Renal cortex interstitium (tissue), 15 donors: ENCODE measurements around the gene CLSTN1. TPM values are rescaled to one million over a fixed set of nuclear protein-coding genes. Genes with fewer than 3 reads are reported as not detected.
A peak's percentile ranks its signal among the peaks of the same experiment; 100 is the strongest.

Source experiments
- DNase-seq, 11 donors: peaks; one replicate each; pipeline ENCODE4 v3.0.0-alpha.2; 2013; ENCODE audit warnings: low read depth in 9 of 11, low spot score in 4 of 11; ENCODE audit errors: extremely low read depth in 1 of 11
- long read RNA-seq, 16 experiments: transcript quantifications; one replicate each; lab custom pipeline, GENCODE V29; 2026
- polyA plus RNA-seq, 3 donors: library from polyadenylated mRNA; unstranded; fragments of 120-200 nt; gene quantifications; one replicate each; pipeline ENCODE4 v1.2.1, GENCODE V29; 2013; ENCODE audit not compliant: insufficient read length in 3 of 3

The CLSTN1 gene
- 100 to 1,000 TPM; 133 to 166 (median 157) TPM for polyA plus RNA-seq
- long read RNA-seq, donor 1, full-length matches to known transcripts, result 4 of 11 reads
- long read RNA-seq, donor 1, partial matches to known transcripts, result 7 of 11 reads
- long read RNA-seq, donor 1, other reads (novel, unspliced or antisense), result 0 of 11 reads
- long read RNA-seq, donor 2, full-length matches to known transcripts, result 10 of 27 reads
- long read RNA-seq, donor 2, partial matches to known transcripts, result 17 of 27 reads
- long read RNA-seq, donor 2, other reads (novel, unspliced or antisense), result 0 of 27 reads
- long read RNA-seq, donor 3, full-length matches to known transcripts, result 12 of 79 reads
- long read RNA-seq, donor 3, partial matches to known transcripts, result 67 of 79 reads
- long read RNA-seq, donor 3, other reads (novel, unspliced or antisense), result 0 of 79 reads
- long read RNA-seq, donor 4, full-length matches to known transcripts, result 5 of 59 reads
- long read RNA-seq, donor 4, partial matches to known transcripts, result 54 of 59 reads
- long read RNA-seq, donor 4, other reads (novel, unspliced or antisense), result 0 of 59 reads
- long read RNA-seq, donor 5, result 0 reads
- long read RNA-seq, donor 6, full-length matches to known transcripts, result 6 of 25 reads
- long read RNA-seq, donor 6, partial matches to known transcripts, result 10 of 25 reads
- long read RNA-seq, donor 6, other reads (novel, unspliced or antisense), result 9 of 25 reads
- long read RNA-seq, donor 7, full-length matches to known transcripts, result 10 of 22 reads
- long read RNA-seq, donor 7, partial matches to known transcripts, result 6 of 22 reads
- long read RNA-seq, donor 7, other reads (novel, unspliced or antisense), result 6 of 22 reads
- long read RNA-seq, donor 8, full-length matches to known transcripts, result 10 of 142 reads
- long read RNA-seq, donor 8, partial matches to known transcripts, result 132 of 142 reads
- long read RNA-seq, donor 8, other reads (novel, unspliced or antisense), result 0 of 142 reads
- long read RNA-seq, donor 9, full-length matches to known transcripts, result 4 of 27 reads
- long read RNA-seq, donor 9, partial matches to known transcripts, result 15 of 27 reads
- long read RNA-seq, donor 9, other reads (novel, unspliced or antisense), result 8 of 27 reads
- long read RNA-seq, donor 10, full-length matches to known transcripts, result 8 of 78 reads
- long read RNA-seq, donor 10, partial matches to known transcripts, result 63 of 78 reads
- long read RNA-seq, donor 10, other reads (novel, unspliced or antisense), result 7 of 78 reads
- long read RNA-seq, donor 11, full-length matches to known transcripts, result 6 of 17 reads
- long read RNA-seq, donor 11, partial matches to known transcripts, result 11 of 17 reads
- long read RNA-seq, donor 11, other reads (novel, unspliced or antisense), result 0 of 17 reads
- long read RNA-seq, donor 12, full-length matches to known transcripts, result 5 of 5 reads
- long read RNA-seq, donor 12, partial matches to known transcripts, result 0 of 5 reads
- long read RNA-seq, donor 12, other reads (novel, unspliced or antisense), result 0 of 5 reads
- long read RNA-seq, donor 13, full-length matches to known transcripts, result 14 of 70 reads
- long read RNA-seq, donor 13, partial matches to known transcripts, result 48 of 70 reads
- long read RNA-seq, donor 13, other reads (novel, unspliced or antisense), result 8 of 70 reads
- long read RNA-seq, donor 14, full-length matches to known transcripts, result 1 of 1 reads
- long read RNA-seq, donor 14, partial matches to known transcripts, result 0 of 1 reads
- long read RNA-seq, donor 14, other reads (novel, unspliced or antisense), result 0 of 1 reads
- long read RNA-seq, donor 15, full-length matches to known transcripts, result 4 of 16 reads
- long read RNA-seq, donor 15, partial matches to known transcripts, result 12 of 16 reads
- long read RNA-seq, donor 15, other reads (novel, unspliced or antisense), result 0 of 16 reads
- long read RNA-seq, donor 16, full-length matches to known transcripts, result 20 of 63 reads
- long read RNA-seq, donor 16, partial matches to known transcripts, result 31 of 63 reads
- long read RNA-seq, donor 16, other reads (novel, unspliced or antisense), result 12 of 63 reads

DNA sequence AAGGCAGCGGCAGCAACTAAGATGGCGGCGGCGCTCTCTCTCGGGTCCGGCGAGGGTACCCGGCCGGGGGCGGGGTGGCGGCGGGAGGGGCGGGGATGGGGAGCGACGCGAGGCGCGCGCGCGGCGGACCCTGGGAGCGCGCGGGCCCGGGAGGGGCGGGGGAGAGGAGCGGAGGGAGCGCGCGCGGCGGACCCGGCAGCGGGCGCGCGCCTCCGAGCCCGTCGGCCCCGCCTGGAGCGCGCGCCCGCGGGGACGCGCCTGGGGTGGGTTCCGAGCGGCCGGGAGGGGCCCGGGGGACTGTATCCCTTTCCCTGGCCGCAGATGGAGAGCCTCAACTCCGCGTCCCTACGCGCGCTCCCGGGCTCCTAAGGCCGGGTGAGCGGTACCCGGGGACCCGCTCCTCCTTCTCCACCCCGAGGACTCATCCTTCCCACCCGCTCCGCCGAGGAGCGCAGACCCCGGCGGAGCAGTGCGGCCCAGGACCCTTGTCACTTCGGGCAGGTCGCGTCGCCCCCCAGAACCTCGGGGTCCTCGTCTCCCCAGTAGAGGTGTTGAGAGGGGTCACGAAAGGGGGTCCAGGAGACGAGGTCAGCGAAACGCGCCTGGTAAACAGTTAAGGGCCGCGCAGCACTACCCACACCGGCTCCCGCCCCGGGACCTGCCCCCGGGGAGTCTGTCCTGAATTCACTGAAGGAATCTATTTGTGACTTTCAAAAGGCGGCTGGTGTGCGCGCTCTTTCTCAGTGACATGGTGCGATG lies at the start of gene CLSTN1:
Gene CLSTN1 (minus strand): TSS at position 23 of the 759 bp plus-strand sequence. CDS start 232 bp downstream, outside the sequence.
- peak; percentile 53 to 89 (median 81) for DNase-seq

GRCh38 chr1:9873385-9873784 lies 49.6 kb upstream of the CLSTN1 start:
- no peak for DNase-seq

GRCh38 chr1:9872430-9873165 lies 48.8 kb upstream of the CLSTN1 start:
- DNase-seq, result no peak

DNA sequence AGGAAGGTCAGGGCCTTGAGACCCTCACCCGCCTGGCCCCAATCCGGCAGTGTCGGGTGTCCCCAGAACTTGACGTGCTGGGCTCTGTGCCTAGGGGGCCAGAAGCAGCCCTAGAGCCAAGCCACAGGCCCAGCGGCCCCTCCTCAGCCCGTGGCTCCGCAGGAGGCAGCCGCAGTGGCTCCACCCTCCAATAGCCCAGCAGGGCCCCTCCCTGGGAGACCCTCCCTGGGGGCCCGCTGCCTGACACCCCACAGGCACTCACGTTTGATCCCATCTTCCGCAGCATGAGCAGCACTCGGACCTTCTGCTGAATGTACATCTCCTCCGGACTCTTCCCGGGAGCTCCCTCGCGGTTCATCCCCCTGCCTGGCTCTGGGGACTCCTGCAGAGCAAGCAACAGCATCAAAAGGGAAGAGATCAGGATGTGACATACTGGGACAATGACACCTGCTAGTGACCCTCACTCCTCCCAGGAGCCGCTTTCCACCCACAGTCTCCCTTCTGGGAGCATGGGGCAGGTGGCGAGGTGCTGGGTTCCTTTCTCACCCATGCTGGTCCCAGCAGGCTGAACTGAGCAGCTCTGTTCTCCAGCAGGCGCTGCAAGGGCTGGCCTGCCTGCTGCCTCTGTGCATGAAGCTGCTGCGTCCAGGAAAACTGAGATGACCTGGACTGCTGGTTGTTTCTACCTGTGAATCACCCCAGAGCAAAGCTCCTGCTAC lies 48.1 kb upstream of the CLSTN1 start:
- no peak for DNase-seq

DNA sequence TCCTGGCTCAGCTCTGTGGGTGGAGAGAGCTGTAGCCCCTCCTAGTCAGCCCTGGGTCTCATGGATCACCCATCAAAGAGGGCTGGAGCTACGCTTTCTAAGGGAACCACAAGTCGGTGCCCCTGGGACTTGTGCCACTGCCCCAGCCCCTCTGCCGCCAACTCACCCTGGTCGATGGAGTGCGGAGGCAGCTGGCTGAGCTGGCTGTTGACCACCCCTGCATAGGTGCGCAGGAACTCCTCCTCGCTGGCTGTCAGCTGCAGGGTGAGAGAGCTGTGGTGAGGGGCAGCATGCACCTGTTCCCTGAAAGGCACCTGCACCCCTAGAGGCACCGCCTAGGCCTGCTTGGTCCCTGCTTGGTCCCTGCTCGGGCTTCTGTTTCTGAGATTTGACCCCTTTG lies 47.3 kb upstream of the CLSTN1 start:
- DNase-seq, result no peak

GRCh38 chr1:9870572-9870971 lies 46.8 kb upstream of the CLSTN1 start:
- DNase-seq, result no peak

DNA sequence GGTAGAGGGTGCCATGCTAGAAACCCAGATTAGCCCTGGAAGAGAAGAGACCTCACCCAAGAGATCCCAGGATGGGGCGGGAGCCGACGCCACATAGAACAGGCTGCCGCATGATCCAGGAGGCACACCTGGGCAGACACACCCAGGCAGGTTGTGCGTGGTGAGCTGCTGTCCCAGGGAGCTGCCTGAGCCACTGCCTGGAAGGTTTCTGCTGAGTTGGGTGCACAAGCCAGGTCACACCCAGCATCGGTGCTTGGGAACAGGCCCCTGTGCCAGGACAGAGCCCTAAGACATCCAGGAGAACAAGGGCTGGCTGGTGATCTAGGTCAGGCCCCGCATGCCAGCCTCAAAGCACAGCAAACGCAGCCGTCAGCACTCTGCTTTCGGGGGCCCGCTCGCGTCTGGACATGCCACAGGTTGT lies 46.1 kb upstream of the CLSTN1 start:
- no peak for DNase-seq

- DNase-seq, result no peak
These were observed 44.5 kb upstream of the CLSTN1 start for GRCh38 chr1:9868244-9868590.

DNA sequence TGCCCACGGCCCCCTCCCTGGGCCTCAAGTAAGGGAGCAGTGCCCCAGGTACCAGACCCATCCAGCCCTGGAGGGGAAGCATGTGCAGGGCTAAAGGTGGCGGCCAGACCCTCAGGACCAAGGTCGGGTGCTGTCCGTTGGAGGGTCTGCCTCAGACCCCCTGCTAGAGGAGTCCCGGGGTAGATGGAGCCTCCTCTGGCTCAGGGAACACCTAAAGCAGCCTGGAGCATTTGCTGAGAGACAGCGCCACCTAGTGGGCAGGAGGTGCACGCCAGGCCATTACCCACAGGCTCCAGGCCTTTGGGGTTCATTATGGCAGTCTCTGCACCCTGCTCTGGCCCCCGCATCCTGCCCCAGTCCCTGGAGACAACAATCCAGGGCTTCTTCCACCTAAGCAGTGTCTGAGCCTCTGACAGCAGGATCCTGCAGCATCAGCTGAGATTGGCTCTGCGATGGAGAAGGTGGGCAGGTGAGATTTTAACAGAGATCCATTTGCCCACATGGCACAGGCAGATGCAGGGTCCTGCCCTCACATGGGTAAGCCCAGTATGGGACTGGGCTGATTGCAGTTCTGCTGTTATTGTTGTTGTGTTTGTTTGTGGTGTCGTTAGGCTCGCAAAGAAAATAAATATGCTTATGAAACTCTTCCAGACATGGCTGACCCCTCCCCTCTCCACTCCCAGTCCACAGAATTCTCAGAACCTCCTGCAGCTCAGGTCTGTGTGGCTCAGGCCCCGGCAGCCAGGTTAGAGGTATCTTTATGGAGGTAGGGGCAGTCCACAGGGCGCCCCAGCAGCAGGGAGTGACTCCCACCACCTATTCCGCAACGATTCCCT lies 43.9 kb upstream of the CLSTN1 start:
- DNase-seq, result peak; percentile 40 to 75 (median 56)

DNA sequence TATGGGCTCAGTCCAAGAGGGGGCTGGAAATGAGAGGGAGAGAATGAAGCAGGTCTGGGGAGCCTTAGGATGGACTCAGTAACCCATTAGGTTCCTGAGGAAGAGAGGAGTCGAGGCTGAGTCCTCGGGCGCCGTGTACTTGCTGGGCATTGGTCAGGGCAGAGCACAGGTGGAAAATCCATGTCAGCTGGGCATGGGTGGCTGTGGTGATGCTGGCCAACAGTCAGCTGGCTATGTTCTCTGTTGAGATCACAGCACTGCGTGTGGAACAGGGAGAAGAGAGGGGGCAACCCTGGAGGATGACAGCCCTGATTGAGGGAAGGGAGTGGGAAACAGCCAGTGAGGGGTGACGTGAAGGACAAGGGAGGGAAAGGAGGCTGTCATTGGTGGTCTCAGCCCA lies 43.1 kb upstream of the CLSTN1 start:
- no peak for DNase-seq

- no peak for DNase-seq
These were observed 42.0 kb upstream of the CLSTN1 start for GRCh38 chr1:9865724-9866123.

DNA sequence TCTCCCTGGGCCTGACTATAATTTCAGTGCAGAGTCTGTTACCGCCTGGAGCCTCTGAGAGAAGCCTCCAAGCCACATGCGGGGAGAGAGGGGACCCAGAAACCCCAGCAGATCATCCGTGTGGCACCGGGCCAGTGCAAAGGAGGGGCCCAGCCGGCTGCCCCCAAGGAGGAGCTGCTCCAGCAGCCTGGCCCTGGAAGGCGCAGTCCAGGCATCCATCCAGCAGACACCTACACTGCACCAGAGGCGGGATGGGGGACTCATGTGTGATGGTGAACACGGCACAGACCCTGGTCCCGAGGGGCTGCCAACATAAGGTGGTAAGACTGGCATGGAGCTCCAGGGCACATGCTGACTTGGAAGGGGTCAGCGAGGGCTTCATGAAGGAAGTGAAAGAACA lies 39.6 kb upstream of the CLSTN1 start:
- no peak for DNase-seq

DNA sequence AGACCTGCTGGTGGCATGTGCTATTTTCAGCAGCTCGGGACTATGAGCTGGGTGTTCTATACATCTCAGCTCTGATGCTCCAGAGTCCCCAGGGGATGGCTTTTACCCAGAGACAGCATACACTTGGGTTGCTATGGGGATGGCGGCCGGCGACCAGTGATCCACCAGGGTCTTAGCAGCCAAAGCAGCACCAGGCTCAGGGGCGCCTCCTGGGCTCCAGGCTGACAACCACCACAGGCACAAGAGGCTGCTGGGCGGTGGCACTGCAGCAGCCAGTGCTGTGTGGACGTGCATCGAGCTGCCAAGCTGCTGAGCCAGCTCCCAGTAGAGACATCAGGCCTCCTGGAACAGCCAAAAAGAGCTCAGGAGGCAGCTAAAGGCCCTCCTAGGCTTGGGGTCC lies 37.6 kb upstream of the CLSTN1 start:
- DNase-seq, result no peak

DNA sequence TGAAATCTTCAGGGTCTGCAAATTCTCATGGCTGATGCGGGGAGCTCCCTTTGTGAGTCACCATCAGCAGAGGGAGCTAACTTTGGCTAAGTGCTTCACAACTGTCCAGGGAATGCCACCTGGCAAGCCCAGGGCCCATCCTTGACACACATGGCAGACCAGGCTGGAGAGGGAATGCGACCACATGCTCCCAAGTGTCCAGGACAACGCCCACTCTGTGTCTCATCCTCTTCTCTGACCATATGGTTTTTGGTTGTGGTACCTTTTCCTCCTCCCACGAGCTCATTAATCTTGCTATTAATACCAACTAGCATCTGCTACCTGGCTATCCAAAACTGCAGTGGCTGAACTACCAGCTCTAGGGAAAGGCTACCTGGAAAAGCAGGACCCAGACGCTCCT lies 37.1 kb upstream of the CLSTN1 start:
- DNase-seq, result no peak
